NOMO-1 (cell line): ENCODE measurements around the gene SH3BP5.
"Not testable (repeated sequence)": the region's sequence is repeated elsewhere in the genome, so short reads cannot be mapped to it uniquely, and the experiment has no call there.

Experiments
- DNase-seq, 2 experiments: peaks; one replicate each; lab custom pipeline; 2025; ENCODE audit not compliant: unreplicated experiment in 2 of 2; lab: John Stamatoyannopoulos, UW

Gene SH3BP5, protein sequence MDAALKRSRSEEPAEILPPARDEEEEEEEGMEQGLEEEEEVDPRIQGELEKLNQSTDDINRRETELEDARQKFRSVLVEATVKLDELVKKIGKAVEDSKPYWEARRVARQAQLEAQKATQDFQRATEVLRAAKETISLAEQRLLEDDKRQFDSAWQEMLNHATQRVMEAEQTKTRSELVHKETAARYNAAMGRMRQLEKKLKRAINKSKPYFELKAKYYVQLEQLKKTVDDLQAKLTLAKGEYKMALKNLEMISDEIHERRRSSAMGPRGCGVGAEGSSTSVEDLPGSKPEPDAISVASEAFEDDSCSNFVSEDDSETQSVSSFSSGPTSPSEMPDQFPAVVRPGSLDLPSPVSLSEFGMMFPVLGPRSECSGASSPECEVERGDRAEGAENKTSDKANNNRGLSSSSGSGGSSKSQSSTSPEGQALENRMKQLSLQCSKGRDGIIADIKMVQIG

DNA sequence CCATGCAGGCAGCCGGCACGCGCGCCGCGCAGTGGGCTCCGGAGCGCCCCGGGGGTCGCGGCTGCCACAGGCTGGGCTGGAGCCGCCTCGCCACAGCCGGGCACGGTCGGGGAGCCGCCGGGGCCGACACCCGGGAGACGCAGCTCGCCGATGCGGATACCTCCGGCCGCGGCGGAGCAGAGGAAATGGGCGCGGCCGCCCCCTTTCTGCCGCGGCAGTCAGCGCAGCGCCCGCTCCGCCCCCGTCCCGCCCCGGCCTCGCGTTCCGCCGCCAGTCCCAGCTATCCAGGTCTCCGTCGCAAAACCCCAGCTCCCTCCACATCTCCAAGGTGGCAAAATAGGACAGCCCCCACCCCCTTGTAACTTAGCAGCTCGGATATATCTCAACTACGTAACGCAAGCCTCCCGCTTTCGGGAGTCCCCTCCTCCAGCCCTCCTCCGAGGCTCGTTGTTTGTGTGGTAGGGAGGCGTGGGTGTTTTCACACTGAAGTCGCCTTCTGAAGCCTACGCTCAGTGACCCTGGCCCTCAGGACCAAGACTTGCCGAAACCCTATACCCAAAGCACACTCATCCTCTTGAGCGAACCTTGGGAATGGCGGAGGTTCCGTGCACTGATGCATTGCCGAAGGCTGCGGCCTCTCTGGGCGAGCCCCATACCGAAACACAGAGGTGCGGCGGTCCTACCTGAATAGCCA is at the start of gene SH3BP5:
TSS of gene SH3BP5 (minus strand) at position 182 of the 694 bp plus-strand sequence. CDS start at position 4, 178 bp downstream.
- peak; percentile 52 to 61 for DNase-seq

DNA sequence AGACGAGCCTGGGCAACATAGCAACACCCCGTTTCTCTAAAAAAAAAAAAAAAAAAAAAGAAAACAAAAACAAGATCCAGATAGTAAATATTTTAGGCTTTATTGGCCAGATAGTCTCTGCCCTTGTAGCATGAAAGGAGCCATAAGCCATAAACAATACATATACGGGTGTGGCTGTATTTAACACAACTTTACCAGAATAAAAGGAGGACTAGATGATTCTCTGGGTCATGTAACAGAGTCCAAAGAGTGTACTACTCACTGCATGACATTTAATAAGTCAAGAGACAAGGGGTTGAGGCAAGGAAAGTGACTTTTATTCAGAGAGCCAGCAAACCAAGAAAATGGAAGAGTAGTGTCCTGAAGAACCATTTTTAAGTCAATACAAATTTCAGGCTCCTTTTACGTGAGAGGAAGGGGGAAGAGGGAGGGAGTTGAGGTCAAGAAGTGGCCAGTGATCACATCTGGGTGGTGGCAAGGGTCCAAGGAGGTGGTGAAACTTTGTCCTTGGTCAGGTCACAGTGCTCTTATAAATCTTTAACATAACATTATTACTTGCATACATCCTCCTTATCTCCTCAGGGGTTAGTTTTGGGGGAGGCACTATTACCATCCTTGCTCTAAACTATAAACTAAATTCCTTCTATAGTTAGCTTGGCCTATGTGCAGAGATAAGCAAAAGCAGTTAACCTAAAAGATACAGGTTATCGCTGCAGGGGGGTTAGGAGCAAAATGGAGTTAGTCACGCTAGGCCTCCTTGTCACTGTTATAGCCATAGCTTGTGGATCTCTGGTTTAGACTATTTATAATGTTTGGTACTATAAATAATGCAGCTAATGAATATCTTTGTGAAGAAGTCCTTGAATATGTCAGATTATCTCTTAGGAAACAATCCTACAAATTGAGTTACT is 48.8 kb upstream of the SH3BP5 start:
- DNase-seq = no peak

DNA sequence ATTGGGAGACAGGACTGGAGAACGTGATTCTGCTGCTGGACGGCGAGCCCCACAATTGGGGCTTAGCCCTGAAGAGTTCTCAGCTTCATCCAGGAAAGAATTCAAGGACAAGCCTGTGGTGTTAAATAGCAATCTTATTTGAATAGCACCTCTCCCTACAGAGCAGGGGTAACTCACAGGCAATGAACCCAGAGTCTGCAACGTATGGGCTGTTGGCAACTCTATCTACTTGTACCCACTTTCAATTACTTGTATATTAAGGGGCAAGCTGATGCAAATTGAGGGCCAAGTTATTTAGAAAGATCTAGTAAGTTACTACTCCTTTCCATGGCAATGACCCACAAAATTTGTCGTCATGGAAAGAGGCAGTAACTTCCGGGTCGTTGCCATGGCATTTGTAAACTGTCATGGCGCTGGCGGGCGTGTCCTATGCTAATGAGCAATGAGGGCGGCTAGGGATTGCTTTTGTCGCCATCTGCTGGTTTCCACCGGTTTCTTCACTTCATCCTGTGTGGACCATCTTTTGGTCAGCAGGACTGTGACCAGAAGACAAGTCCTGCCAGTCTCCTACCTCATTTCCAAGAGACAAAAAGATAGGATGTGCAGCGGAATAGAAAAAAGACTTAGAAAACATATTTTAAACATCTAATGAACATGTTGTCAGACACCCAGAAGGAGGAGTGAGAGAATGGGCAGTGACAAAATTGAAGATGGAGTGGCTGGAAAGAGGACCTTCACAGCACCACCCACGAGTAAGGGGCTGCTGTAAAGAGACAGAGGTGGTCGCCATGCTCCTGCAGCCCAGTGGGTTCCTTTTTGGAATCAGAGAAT is 45.8 kb upstream of the SH3BP5 start:
- DNase-seq = peak; percentile 84 to 90

DNA sequence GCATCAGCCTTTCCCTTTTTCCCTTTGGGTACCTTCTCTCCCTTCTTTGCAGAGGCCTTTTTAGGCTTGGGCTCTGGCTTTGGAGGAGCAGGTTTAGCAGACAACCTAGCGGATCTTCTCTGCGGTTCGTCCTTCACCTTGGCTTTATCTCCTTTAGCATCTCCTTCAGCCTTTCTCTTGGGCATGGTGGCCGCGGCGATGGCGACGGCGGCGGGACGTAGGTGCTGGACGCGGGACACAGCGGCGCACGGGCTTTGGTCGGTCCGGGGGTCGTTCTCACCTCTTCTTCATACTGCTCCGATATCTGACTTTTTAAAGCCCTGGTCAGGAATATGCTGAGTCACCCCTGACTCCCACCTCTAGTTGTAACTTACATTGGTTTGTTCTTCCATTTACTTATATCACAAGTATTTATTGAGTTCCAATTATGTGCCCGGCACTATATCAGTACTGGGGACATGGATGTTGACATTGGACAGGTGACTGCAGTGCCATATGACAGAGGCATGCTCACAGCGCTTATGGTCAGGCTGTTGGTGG is 43.1 kb upstream of the SH3BP5 start:
- DNase-seq = no peak

DNA sequence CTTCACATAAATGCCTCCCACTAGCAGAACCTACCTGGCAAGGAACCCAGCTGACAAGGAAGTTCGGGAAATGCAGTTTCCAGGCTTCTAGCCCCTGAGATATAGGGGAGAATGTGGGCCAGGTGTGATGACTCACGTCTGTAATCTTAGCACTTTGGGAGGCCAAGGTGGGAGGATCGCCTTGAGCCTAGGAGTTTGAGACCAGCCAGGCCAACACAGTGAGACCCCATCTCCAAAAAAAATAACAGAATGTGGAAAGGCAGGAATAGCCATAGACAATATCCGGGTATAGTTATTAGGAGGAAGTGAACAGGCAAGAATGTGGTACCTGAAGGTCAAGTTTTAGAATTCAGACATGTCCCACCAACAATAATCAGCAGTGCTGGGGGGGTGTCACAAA is 40.5 kb upstream of the SH3BP5 start:
- DNase-seq = no peak

DNA sequence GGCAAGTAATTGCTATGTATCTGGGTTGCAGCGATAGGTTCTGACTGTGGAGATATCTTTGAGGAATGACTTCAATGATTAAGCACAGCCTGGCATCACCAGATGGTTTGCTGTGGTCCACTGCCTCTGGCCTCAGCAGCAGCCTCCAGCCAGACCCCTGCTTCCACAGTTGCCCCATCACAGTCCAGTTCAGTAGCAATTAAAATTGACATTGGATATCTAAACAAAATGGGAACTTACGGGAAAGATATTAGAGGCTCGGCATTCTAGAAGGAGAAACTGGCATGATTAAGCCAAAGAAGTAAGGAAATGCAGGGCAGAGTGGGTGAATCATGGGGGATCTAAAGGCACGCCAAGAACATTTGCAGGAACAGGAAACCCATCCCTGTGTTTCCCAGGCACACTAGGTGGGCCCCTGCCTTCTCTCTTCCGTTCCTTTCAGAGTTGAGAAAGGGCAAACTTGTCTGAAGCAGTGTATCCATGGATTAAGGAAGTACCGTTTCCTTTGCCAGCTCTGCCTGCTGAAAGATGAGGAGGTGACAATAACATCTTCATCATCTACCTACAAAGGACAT is 36.3 kb upstream of the SH3BP5 start:
- no peak for DNase-seq

DNA sequence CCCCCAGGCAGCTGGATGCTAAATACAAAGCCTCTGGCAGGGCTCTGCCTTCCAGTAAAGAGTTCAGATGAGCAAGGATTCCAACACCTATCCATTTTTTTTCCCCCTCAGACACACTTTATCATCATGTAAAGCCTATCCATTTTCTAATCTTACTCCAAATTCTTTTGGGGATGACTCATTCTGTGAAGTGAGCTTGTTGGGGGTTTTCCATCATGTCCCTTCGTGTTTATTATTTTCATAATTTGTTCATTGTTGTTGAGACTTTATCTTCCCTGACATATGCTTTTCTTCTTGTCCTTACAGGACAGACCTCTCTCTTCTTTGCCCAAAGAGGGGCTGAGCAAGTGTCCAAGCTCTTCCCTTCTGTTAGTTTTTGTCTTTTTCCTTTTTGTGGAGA is 34.7 kb upstream of the SH3BP5 start:
- no peak for DNase-seq

DNA sequence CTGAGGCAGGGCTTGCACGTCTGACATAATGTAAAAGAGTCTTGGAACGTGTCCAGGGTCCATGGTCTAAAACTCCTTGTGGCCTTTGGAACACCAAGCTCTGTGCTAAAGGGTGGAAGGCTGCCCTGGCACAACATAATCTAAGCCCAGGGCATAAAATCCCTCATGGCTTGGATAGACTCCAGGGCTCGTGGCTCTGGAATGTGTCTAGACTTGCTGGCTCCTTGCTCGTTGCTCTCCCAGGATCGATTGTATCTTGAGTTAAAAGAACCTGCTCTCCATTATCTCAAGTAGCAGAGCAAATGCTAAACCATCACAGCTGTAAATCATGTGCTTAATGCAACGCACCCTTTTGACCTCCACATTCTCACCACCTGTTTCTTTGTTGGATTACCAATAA is 31.7 kb upstream of the SH3BP5 start:
- DNase-seq = not testable (repeated sequence)

DNA sequence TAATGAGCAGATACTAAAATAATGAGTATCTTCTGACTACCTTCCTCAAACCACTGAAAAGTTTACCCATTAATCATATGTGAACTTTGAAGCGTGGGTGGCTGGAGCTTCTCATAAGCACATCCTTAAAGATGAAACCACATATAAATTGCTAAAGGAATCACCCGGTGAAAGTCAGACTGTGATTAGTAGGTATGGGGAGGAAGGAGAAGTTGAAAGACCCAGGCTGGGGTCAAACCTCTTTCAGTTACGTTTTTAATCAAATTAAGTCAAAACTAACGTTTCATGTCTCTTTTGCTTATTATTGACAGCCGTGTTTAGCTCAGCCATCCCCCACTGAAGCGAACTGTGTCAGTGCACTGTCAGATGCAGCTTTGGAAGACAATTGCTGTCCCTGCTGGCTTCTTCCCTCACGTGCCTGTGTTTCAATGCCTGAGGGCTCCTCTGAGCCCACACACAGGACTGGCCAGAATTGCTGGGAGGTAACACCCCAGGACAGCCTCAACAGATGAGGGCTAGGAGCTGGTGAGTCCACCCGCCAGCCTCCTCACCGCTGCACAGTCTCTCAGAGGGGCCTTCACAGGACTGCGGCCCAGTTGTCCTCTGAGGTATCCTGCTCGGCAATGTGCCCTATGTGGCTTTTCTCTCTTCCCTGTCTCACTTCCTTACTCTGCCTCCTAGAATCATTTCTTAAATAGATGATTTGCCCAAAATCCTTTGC is 29.3 kb upstream of the SH3BP5 start:
- DNase-seq = peak; percentile 51 to 80

DNA sequence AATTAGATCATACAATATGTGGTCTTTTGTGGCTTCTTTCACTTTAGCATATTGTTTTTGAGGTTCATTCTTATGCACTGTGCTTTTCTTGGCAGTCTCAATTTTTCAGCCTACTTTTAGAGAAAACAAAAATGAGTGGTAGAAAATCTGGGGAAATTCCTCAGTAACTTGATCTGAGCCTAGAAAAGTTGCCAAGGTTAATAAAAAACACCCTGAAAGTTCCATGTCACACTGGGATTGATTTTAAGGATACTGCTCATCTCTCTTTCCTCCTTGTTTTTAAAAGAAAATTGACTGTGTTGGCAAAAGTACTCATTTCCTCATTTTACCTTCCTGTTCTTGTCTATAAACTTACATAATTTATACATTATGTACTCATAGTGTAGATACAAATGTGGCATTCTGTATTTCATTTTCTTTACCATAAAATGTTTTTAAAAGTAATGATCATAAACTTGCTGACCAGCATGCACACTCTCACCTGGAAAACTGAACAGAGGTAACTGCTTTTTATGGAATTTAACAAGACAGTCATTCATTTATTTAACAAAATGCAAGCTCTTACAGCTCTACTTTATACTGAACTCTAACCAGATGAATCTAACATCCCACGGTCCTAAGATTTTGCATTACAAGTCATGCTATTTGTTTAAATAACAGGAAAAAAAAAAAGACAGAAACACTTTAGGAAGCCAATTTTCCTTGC is 28.6 kb upstream of the SH3BP5 start:
- DNase-seq = peak; percentile 23 to 86

DNA sequence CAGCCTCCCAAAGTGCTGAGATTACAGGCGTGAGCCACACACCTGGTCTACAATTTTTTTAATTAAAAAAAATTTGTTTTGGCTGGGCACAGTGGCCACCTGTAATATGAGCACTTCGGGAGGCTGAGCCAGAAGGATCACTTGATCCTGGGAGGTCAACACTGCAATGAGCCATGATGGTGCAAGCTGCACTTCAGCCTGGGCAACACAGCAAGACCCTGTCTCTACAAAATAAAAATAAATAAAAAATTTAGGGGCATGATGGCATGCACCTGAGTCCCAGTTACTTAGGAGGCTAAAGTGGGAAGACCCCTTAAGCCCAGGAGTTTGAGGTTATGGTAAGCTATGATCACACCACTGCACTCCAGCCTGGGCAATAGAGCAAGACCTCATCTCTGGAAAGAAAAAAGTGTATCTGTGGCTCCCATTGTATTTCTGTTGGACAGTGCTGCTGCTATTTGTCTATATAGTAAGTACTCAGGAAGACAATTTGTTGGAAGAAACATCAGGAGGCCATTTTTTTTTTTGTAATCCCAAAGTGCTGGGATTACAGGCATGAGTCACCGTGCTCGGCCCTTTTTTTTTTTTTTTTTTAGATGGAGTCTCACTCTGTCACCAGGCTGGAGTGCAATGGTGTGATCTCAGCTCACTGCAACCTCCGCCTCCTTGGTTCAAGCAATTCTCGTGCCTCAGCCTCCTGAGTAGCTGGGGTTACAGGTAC is 27.5 kb upstream of the SH3BP5 start:
- DNase-seq = no peak

DNA sequence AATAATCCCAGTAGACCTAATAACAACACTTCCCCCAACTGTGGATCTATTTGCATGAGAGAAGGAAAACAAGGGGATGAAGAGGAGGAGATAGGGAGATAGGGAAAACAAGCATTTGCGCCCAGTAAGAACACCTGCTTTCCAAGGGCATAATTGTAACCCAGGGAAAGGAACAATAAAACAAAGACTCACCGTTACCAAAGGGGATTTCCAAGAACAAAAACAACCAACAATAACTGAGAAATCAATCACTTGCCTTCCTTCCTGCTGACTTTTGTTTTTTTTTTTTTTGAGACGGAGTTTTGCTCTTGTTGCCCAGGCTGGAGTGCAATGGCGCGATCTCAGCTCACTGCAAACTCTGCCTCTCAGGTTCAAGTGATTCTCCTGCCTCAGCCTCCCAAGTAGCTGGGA is 24.3 kb upstream of the SH3BP5 start:
- not testable (repeated sequence) for DNase-seq

DNA sequence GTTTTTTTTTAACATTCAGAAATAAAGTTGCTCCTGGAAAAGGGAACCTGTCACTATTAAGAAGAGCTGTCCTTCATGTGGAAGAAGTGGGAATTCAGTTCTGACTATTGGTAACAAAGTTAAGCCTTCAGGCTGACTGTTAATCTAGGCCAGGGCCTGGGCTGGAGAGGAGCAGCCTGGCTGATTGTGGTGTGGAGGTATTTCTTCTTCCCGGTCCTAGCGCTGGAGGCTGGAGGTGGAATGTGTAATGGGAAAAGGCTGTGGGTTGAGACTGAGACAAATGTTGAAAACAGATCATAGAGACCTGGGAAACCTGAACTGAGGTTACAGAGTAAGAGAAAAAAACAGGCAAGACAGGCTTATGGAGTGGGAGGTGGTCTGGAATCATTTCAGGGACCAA is 23.8 kb upstream of the SH3BP5 start:
- DNase-seq = no peak

DNA sequence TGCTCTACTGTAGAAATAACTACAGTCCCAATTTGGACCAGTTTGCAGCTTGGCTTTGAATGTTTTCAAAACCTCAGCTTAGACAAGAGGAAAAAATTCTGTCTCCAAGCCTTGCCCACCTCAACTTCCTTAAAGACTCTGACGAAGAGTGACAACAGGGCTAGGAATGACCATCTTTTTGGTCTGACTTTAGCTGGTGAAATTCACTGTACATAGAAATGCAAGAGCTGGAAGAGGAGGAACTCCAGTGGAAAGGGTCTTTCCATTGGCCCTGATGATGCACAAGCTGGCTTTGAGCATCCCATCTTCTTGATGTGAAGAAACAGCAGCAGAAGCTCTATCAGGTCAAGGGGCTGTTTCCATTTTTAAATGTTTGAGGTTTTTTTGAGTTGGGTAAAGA is 22.7 kb upstream of the SH3BP5 start:
- no peak for DNase-seq

DNA sequence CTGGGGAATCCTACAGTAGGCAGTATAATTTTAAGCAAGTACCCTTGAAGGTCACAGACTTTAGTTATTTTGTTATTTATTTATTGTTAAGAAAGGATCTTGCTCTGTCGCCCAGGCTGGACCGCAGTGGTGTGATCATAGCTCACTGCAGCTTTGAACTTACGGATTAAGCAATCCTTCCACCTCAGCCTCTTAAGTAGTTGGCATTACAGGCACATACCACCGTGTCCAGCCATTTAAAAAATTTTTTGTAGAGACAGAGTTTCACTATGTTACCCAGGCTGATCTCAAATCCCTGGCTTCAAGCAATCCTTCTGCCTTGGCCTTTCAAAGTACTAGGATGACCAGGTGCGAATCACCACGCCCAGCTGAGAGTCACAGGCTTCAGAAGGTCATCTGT is 22.1 kb upstream of the SH3BP5 start:
- no peak for DNase-seq

DNA sequence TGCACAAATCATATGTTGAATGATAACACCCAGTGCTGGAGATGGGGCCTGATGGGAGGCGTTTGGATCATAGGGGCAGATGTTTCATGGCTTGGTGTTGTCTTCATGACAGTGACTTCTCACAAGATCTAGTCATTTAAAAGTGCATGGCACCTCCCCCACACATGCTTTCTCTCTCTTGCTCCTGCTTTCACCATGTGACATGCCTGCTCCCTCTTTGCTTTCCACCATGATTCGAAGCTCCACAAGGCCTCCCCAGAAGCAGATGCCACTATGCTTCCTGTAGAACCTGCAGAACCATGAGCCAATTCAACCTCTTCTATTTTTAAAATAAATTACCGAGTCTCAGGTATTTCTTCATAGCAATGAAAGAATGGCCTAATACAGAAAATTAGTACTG is 17.8 kb upstream of the SH3BP5 start:
- no peak for DNase-seq

DNA sequence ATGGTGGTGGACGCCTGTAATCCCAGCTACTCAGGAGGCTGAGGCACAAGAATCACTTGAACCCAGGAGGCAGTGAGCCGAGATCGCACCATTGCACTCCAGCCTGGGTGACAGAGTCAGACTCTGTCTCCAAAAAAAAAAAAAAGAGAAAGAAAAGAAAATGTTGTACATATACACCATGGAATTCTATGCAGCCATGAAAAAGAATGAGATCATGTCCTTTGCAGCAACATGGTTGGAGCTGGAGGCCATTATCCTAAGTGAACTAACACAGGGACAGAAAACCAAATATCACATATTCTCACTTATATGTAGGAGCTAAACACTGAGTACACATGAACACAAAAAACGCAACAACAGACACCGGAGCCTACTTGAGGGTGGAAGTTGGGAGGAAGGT is 17.1 kb upstream of the SH3BP5 start:
- DNase-seq = not testable (repeated sequence)

DNA sequence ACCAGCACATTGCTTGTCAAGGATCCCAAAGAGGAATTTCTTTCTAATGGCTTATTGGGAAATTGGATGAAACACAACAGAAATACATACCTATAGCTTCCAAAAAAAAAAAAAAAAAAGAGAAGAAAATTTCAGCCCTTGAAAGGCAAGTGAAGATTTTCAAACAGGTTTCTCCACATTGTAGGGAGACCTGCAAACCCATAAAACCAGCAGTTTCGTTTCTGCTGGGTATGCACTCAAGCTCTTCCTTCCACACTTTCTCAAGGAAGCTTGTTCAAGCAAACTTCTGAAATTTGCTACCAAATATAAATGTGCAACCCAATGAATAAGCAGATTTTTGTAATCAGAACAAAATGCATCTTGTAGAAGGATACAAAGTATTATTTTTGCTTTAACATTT is 15.9 kb upstream of the SH3BP5 start:
- DNase-seq = peak; percentile 24 to 37
